ENCODE data around the gene MYMX. TPM values are rescaled to one million over a fixed set of nuclear protein-coding genes. Genes with fewer than 3 reads are reported as not detected.
A peak's percentile ranks its signal among the peaks of the same experiment; 100 is the strongest.

The MYMX gene
- total RNA-seq, 1 experiment from 2014 or later = not detected

DNA sequence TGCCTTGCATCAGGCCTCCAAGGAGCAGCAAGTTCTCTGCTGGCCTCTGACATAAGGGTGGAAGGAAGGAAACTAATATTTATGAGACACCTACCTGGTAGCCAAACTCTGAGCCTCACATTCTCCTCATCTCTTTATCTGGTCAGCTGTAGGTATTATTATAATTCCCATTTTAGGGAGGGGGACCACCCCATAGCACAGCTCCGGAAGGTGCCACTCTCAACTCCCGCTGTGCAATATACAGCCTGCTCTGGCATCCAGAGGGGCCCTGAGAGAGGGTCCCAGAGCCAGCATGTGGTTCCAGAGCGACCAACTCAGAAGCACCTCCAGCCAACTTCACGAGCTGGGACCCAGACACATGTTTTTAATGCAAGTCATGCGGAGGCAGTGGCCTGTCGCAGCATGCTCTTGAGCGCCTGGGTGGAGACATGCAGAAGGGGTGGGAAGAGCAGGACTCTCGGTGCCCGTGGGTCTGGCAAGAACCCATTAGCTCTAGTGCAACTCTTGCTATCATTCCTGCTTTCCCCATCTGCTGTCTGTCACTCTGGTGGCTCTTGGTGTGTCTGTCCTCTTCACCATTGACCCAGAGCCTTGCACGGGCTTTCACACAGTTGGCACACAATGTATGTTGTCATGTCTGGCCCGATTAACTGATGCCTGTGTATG, 15.0 kb upstream of the MYMX start:
- no peak overlapping the region for H2AFZ ChIP-seq (ENCODE audit: low read depth, low read length, poor library complexity, severe bottlenecking)
- no peak for TF ChIP-seq EGR1 (IDR thresholded peaks at IDR 0.05; ENCODE audit: low read depth)
- no peak for TF ChIP-seq ZFX (IDR thresholded peaks at IDR 0.05)
- TF ChIP-seq EZH2phosphoT487 (IDR thresholded peaks at IDR 0.05; ENCODE audit: borderline replicate concordance) = no peak
- no peak for TF ChIP-seq RAD21 (IDR thresholded peaks at IDR 0.05; ENCODE audit: low read depth)
- TF ChIP-seq ZNF274 (IDR thresholded peaks at IDR 0.05; ENCODE audit: low read depth, low read length) = no peak

DNA sequence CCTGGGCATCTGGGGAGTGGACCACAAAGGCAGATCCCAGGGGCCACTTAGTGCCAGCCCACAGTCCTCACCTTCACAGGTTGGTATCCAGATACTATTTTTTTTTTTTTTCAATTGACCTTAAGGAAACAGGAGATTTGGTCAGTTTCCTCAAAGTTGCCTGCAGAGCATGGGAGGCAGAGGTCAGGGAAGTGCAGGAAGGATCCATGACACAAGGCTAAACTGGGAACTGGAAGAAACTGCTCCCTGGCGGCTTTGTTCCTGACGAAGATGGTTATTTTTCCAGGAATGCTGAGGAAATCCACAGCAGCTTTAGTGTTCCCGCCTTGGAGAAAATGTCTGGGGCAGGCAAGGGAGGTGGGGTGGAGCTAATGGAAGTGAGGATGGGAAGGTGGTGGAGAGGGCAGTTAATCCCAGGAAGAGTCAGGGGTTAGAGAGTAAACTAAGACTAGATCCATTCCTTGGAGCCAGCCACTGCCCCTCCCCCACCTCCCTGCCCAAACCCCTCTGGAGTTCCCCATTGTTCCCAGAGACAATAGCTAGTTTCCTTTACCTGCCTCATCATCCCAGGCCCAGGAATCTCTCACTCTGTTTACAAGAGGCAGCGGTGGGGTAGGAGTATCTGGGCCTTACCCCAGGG, 14.3 kb upstream of the MYMX start:
- no peak overlapping the region for H3K4me2 ChIP-seq (ENCODE audit: low read length)
- CTCF ChIA-PET = interaction anchor here (2.0 kb wide), 1 partner anchor 19 kb away, joined by 5 read pairs; no protein-coding TSS in a partner anchor
- H3K9ac ChIP-seq (ENCODE audit: low read length) = no peak overlapping the region
- BruUV-seq (replicated peaks) = no TSS peak
- no peak overlapping the region for H3K27ac ChIP-seq (ENCODE audit: low read depth, low read length)
- ATAC-seq (no peak), DNase-seq (ENCODE audit: low read depth, low spot score) (no peak)
- POLR2A ChIA-PET = no interaction called here
- peak overlapping the region; percentile 9 for H2AFZ ChIP-seq (ENCODE audit: low read depth, low read length, poor library complexity, severe bottlenecking)
- no peaks in the 10 kb centered on the region for H3K36me3 ChIP-seq (ENCODE audit: control insufficient read depth in 1 of 2, insufficient read depth in 2 of 2, low read length in 2 of 2)
- H3K9me3 ChIP-seq (ENCODE audit: control insufficient read depth in 1 of 2, insufficient read depth in 1 of 2, low read depth in 1 of 2, low read length in 2 of 2) = no peaks in the 10 kb centered on the region
- no peaks in the 10 kb centered on the region for H3K27me3 ChIP-seq (ENCODE audit: insufficient read depth, low read length)
- no peaks in the 10 kb centered on the region for H4K20me1 ChIP-seq (ENCODE audit: insufficient read depth)
- no peak overlapping the region for H3K4me3 ChIP-seq (replicated peaks in 1 of 2; ENCODE audit: low read depth in 1 of 2, low read length in 2 of 2)
- peaks cover 0 to 10% of the 10 kb centered on the region in 2 experiments; a peak in 2 of 4 replicates for H3K4me1 ChIP-seq (ENCODE audit: control insufficient read depth in 1 of 2, insufficient read depth in 2 of 2, low read length in 2 of 2)
- no peaks in the 10 kb centered on the region for H3K9me2 ChIP-seq (ENCODE audit: insufficient read depth)
- no peaks in the 10 kb centered on the region for H3K79me2 ChIP-seq (ENCODE audit: insufficient read depth, low read length)
- intact Hi-C loops (cut with micrococcal nuclease) = no loop called here
- RAD21 ChIA-PET (ENCODE audit: low non-redundant PET in 1 of 2, low total read pairs in 2 of 2, uncharacterized antibody in 2 of 2, unreplicated experiment in 2 of 2) = no interaction called here
- TF ChIP-seq, protein P1, sequence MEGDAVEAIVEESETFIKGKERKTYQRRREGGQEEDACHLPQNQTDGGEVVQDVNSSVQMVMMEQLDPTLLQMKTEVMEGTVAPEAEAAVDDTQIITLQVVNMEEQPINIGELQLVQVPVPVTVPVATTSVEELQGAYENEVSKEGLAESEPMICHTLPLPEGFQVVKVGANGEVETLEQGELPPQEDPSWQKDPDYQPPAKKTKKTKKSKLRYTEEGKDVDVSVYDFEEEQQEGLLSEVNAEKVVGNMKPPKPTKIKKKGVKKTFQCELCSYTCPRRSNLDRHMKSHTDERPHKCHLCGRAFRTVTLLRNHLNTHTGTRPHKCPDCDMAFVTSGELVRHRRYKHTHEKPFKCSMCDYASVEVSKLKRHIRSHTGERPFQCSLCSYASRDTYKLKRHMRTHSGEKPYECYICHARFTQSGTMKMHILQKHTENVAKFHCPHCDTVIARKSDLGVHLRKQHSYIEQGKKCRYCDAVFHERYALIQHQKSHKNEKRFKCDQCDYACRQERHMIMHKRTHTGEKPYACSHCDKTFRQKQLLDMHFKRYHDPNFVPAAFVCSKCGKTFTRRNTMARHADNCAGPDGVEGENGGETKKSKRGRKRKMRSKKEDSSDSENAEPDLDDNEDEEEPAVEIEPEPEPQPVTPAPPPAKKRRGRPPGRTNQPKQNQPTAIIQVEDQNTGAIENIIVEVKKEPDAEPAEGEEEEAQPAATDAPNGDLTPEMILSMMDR (IDR thresholded peaks at IDR 0.05 in 2 of 3, conservative IDR thresholded peaks at IDR 0.05 in 1 of 3; ENCODE audit: borderline replicate concordance in 1 of 3, insufficient read depth in 1 of 3, low read depth in 2 of 3, low read length in 2 of 3) = no peak
- no peak for TF ChIP-seq EZH2 (IDR thresholded peaks at IDR 0.05)
- no peak for TF ChIP-seq TCF7L2 (IDR thresholded peaks at IDR 0.05; ENCODE audit: borderline replicate concordance, extremely low read depth, insufficient read depth, insufficient read length)
- TF ChIP-seq CEBPB (IDR thresholded peaks at IDR 0.05; ENCODE audit: low read depth) = no peak
- no peak for TF ChIP-seq ZNF274 (IDR thresholded peaks at IDR 0.05; ENCODE audit: low read depth, low read length)
- TF ChIP-seq, protein P2, sequence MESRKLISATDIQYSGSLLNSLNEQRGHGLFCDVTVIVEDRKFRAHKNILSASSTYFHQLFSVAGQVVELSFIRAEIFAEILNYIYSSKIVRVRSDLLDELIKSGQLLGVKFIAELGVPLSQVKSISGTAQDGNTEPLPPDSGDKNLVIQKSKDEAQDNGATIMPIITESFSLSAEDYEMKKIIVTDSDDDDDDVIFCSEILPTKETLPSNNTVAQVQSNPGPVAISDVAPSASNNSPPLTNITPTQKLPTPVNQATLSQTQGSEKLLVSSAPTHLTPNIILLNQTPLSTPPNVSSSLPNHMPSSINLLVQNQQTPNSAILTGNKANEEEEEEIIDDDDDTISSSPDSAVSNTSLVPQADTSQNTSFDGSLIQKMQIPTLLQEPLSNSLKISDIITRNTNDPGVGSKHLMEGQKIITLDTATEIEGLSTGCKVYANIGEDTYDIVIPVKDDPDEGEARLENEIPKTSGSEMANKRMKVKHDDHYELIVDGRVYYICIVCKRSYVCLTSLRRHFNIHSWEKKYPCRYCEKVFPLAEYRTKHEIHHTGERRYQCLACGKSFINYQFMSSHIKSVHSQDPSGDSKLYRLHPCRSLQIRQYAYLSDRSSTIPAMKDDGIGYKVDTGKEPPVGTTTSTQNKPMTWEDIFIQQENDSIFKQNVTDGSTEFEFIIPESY (IDR thresholded peaks at IDR 0.05; ENCODE audit: extremely low read depth, insufficient replicate concordance, low read length) = no peak
- no peak for TF ChIP-seq SP1 (IDR thresholded peaks at IDR 0.05; ENCODE audit: low read depth)
- no peak for TF ChIP-seq ELF1 (IDR thresholded peaks at IDR 0.05; ENCODE audit: borderline replicate concordance, low read depth)
- no peak for TF ChIP-seq SRF (IDR thresholded peaks at IDR 0.05; ENCODE audit: low read depth)
- TF ChIP-seq EZH2phosphoT487 (IDR thresholded peaks at IDR 0.05; ENCODE audit: borderline replicate concordance) = no peak
- no peak for TF ChIP-seq YY1 (IDR thresholded peaks at IDR 0.05; ENCODE audit: extremely low read depth, insufficient replicate concordance, low read depth, low read length)

More for the DNA sequence above, 15.0 kb upstream of the MYMX start:
- H3K4me3 ChIP-seq (replicated peaks in 1 of 2; ENCODE audit: low read depth in 1 of 2, low read length in 2 of 2) = no peak overlapping the region
- ATAC-seq (no peak), DNase-seq (ENCODE audit: low read depth, low spot score) (no peak)
- intact Hi-C loops (cut with micrococcal nuclease) = no loop called here
- peaks cover 0 to 10% of the 10 kb centered on the region in 2 experiments; a peak in 2 of 4 replicates for H3K4me1 ChIP-seq (ENCODE audit: control insufficient read depth in 1 of 2, insufficient read depth in 2 of 2, low read length in 2 of 2)
- POLR2A ChIA-PET = interaction anchor here (1.3 kb wide), 1 partner anchor 45 kb away, joined by 3 read pairs; the partner anchor contains the start of gene HSP90AB1
- H3K27me3 ChIP-seq (ENCODE audit: insufficient read depth, low read length) = no peaks in the 10 kb centered on the region
- H3K9ac ChIP-seq (ENCODE audit: low read length) = no peak overlapping the region
- no TSS peak for BruUV-seq (replicated peaks)
- CTCF ChIA-PET = interaction anchor here (2.0 kb wide), 1 partner anchor 20 kb away, joined by 5 read pairs; no protein-coding TSS in a partner anchor
- H3K9me3 ChIP-seq (ENCODE audit: control insufficient read depth in 1 of 2, insufficient read depth in 1 of 2, low read depth in 1 of 2, low read length in 2 of 2) = no peaks in the 10 kb centered on the region
- H3K9me2 ChIP-seq (ENCODE audit: insufficient read depth) = no peaks in the 10 kb centered on the region
- no peaks in the 10 kb centered on the region for H3K79me2 ChIP-seq (ENCODE audit: insufficient read depth, low read length)
- no peak overlapping the region for H3K4me2 ChIP-seq (ENCODE audit: low read length)
- RAD21 ChIA-PET (ENCODE audit: low non-redundant PET in 1 of 2, low total read pairs in 2 of 2, uncharacterized antibody in 2 of 2, unreplicated experiment in 2 of 2) = no interaction called here
- H3K27ac ChIP-seq (ENCODE audit: low read depth, low read length) = no peak overlapping the region
- H3K36me3 ChIP-seq (ENCODE audit: control insufficient read depth in 1 of 2, insufficient read depth in 2 of 2, low read length in 2 of 2) = no peaks in the 10 kb centered on the region
- H4K20me1 ChIP-seq (ENCODE audit: insufficient read depth) = no peaks in the 10 kb centered on the region
